ENCODE measurements around the gene CACNA1H. TPM values are rescaled to one million over a fixed set of nuclear protein-coding genes. Genes with fewer than 3 reads are reported as not detected.

Gene CACNA1H
- total RNA-seq, 1 experiment from 2014 or later: 24.3 TPM

GRCh38 chr16:1158456-1159324 lies 5.8 kb downstream of the CACNA1H start:
- no peak overlapping the region for H3K9ac ChIP-seq (ENCODE audit: low read length)
- ChIA-PET RAD21 (ENCODE audit: low non-redundant PET in 1 of 2, low total read pairs in 2 of 2, uncharacterized antibody in 2 of 2, unreplicated experiment in 2 of 2) (no interaction called here), CTCF (no interaction called here), POLR2A (no interaction called here)
- H3K9me2 ChIP-seq (ENCODE audit: insufficient read depth): no peaks in the 10 kb centered on the region
- DNase-seq (ENCODE audit: low read depth, low spot score) (no peak), ATAC-seq (no peak)
- no peaks in the 10 kb centered on the region for H3K9me3 ChIP-seq (ENCODE audit: control insufficient read depth in 1 of 2, insufficient read depth in 1 of 2, low read depth in 1 of 2, low read length in 2 of 2)
- H3K4me2 ChIP-seq (ENCODE audit: low read length): no peak overlapping the region
- intact Hi-C loops (cut with micrococcal nuclease): no loop called here
- H3K4me1 ChIP-seq (ENCODE audit: control insufficient read depth in 1 of 2, insufficient read depth in 2 of 2, low read length in 2 of 2): peaks cover 0 to 4% of the 10 kb centered on the region in 2 experiments; a peak in 2 of 4 replicates
- no peak for TF ChIP-seq SRF (IDR thresholded peaks at IDR 0.05; ENCODE audit: low read depth)
- TF ChIP-seq REST (IDR thresholded peaks at IDR 0.05; ENCODE audit: low read depth): no peak
- no peak for TF ChIP-seq RAD21 (IDR thresholded peaks at IDR 0.05; ENCODE audit: low read depth)
- TF ChIP-seq EGR1 (IDR thresholded peaks at IDR 0.05; ENCODE audit: low read depth): no peak
- no peak for TF ChIP-seq POLR2A (IDR thresholded peaks at IDR 0.05; ENCODE audit: borderline replicate concordance, extremely low read depth, insufficient read depth, insufficient read length)
- no peak for TF ChIP-seq JUND (IDR thresholded peaks at IDR 0.05)
- H4K20me1 ChIP-seq (ENCODE audit: insufficient read depth): no peaks in the 10 kb centered on the region
- BruUV-seq (replicated peaks): no TSS peak
- no peaks in the 10 kb centered on the region for H3K36me3 ChIP-seq (ENCODE audit: control insufficient read depth in 1 of 2, insufficient read depth in 2 of 2, low read length in 2 of 2)
- H3K27ac ChIP-seq (ENCODE audit: low read depth, low read length): no peak overlapping the region
- H2AFZ ChIP-seq (ENCODE audit: low read depth, low read length, poor library complexity, severe bottlenecking): no peak overlapping the region
- H3K4me3 ChIP-seq (replicated peaks in 1 of 2; ENCODE audit: low read depth in 1 of 2, low read length in 2 of 2): no peak overlapping the region
- H3K27me3 ChIP-seq (ENCODE audit: insufficient read depth, low read length): no peaks in the 10 kb centered on the region
- peaks cover 4% of the 10 kb centered on the region; the same call in 1 of the 2 replicates for H3K79me2 ChIP-seq (ENCODE audit: insufficient read depth, low read length)
